Measurements from ENCODE around the gene FADS2.

GRCh38 chr11:61855939-61856680 lies 28.0 kb downstream of the FADS2 start:
- no peak for TF ChIP-seq POLR2A (IDR thresholded peaks at IDR 0.05)
- TF ChIP-seq CTCF (IDR thresholded peaks at IDR 0.05), result no peak
